Body of pancreas (tissue), 4 donors: ENCODE data around the gene PTPRN2. TPM values are rescaled to one million over a fixed set of nuclear protein-coding genes. Genes with fewer than 3 reads are reported as not detected.

Experiments
- ATAC-seq: fragments of 150-250 bp; one replicate; pipeline ENCODE4 v1.9.1; 2016
- DNase-seq, 4 donors: peaks; one replicate each; pipeline ENCODE4 v3.0.0-alpha.2; 2019
- H3K27ac ChIP-seq, 4 donors: fragments of 200-600 bp; sonication (generic); 1 replicate in 3 of 4; 2 replicates in 1 of 4; pipeline versions ENCODE4 v1.5.1 to v1.6.1; 2016 to 2019; ENCODE audit warnings: mild to moderate bottlenecking in 1 of 4, mixed read lengths in 1 of 4, moderate library complexity in 1 of 4
- H3K27me3 ChIP-seq, 2 donors: fragments of 200-600 bp; sonication (generic); one replicate each; pipeline ENCODE4 v1.6.0; 2016; ENCODE audit warnings: mild to moderate bottlenecking in 1 of 2
- H3K36me3 ChIP-seq, 2 donors: fragments of 200-600 bp; sonication (generic); replicated peaks in 1 of 2; 2 replicates each; pipeline ENCODE4 v1.5.1; 2016; ENCODE audit warnings: low read depth in 2 of 2; ENCODE audit not compliant: insufficient read depth in 1 of 2
- H3K4me1 ChIP-seq: fragments of 200-600 bp; sonication (generic); one replicate; pipeline ENCODE4 v1.6.0; 2016
- H3K4me3 ChIP-seq, 2 donors: fragments of 200-600 bp; sonication (generic); 1 replicate in 1 of 2; 2 replicates in 1 of 2; pipeline ENCODE4 v1.5.1; 2016 to 2019
- H3K9me3 ChIP-seq, 3 donors: fragments of 200-600 bp; sonication (generic); 1 replicate in 2 of 3; 2 replicates in 1 of 3; pipeline ENCODE4 v1.5.1; 2016
- POLR2A ChIP-seq, 3 donors: fragments of 450-650 bp; IDR thresholded peaks; one replicate each; pipeline ENCODE4 v1.6.1; 2016; ENCODE audit warnings: antibody characterized with exemption in 3 of 3, mild to moderate bottlenecking in 2 of 3
- WGBS, 2 donors: methylation state at CpG; one replicate each; pipeline ENCODE4 v1.1.5; 2017; 5-methylcytosine and 5-hydroxymethylcytosine counted together
- intact Hi-C: fragments of 100-400 bp; cut with DNase I; formaldehyde crosslinking; loops from one replicate; pipeline ENCODE4 v1.15.1; 2023
- total RNA-seq, 2 donors: library from RNA; depleted of rRNA; stranded (reverse); fragments of >200 nt; gene quantifications; one replicate each; pipeline ENCODE4 v1.1.0, GENCODE V29; 2016
- TF ChIP-seq, protein P1 (sequence below), 7 experiments: fragments of 450-650 bp in 4 of 7; fragments of 200-600 bp in 3 of 7; sonication (generic) in 3 of 7; IDR thresholded peaks; one replicate each; pipeline ENCODE4 v1.5.1; 2016 to 2019; ENCODE audit warnings: antibody characterized with exemption in 7 of 7

Gene PTPRN2
- total RNA-seq, 2 donors from 2014 or later, result 31.6 to 76.1 TPM

DNA sequence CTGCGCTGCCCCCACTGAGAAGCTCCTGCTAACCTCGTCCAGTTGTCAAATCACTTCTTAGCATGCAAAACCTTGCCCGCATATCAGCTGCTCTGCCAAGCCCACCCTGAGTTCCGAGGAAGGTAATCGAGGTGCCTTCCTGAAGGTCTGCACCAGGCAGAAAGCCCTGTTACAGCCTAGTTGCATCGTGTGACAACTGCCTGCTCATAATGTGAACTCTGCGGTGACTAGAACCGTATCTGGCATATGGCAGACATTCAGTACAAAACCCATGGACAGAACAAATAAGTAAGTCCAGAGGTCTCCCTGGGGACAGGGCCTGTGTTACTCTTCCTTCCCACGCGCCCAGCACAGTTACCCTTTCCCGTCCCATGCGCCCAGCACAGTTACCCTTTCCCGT is 856.5 kb downstream of the PTPRN2 start:
- ATAC-seq (no peak), DNase-seq (no peak)
- Histone ChIP-seq H3K27ac (no peak overlapping the region), H3K4me1 (no peaks in the 10 kb centered on the region), H3K9me3 (no peaks in the 10 kb centered on the region), H3K36me3 (no peaks in the 10 kb centered on the region), H3K4me3 (no peak overlapping the region), H3K27me3 (no peaks in the 10 kb centered on the region)
- TF ChIP-seq, protein P1, sequence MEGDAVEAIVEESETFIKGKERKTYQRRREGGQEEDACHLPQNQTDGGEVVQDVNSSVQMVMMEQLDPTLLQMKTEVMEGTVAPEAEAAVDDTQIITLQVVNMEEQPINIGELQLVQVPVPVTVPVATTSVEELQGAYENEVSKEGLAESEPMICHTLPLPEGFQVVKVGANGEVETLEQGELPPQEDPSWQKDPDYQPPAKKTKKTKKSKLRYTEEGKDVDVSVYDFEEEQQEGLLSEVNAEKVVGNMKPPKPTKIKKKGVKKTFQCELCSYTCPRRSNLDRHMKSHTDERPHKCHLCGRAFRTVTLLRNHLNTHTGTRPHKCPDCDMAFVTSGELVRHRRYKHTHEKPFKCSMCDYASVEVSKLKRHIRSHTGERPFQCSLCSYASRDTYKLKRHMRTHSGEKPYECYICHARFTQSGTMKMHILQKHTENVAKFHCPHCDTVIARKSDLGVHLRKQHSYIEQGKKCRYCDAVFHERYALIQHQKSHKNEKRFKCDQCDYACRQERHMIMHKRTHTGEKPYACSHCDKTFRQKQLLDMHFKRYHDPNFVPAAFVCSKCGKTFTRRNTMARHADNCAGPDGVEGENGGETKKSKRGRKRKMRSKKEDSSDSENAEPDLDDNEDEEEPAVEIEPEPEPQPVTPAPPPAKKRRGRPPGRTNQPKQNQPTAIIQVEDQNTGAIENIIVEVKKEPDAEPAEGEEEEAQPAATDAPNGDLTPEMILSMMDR (IDR thresholded peaks at IDR 0.05), result no peak
- TF ChIP-seq POLR2A (IDR thresholded peaks at IDR 0.05), result no peak
- WGBS, 2 donors, result 66 to 75% methylated on average over 9 to 13 of the region's 13 CpGs
- intact Hi-C loops, result no loop called here

DNA sequence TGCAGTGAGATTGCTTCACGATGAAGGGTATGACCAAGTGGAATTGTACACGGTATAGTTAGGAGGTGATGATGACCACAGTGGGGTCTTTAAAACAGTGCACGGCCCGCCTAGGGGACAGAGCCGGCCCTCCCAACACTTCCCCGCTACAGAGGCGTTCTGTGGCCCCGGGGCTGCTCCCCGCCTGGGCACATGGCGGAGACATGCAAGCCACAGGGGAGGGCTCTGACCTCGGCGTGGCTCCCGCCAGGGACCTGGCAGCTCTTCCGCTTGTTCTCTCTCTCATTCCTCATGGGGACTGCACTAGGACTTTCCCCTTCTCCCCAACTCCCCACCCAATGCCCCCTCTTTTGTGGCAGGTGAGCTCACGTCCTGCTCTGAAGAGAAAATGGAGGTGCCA is 857.0 kb downstream of the PTPRN2 start:
- Histone ChIP-seq H3K36me3 (no peaks in the 10 kb centered on the region), H3K27ac (no peak overlapping the region), H3K9me3 (no peaks in the 10 kb centered on the region), H3K27me3 (no peaks in the 10 kb centered on the region), H3K4me3 (no peak overlapping the region), H3K4me1 (no peaks in the 10 kb centered on the region)
- intact Hi-C loops, result no loop called here
- DNase-seq, result no peak
- TF ChIP-seq POLR2A (IDR thresholded peaks at IDR 0.05), result no peak
- TF ChIP-seq, protein P1 (IDR thresholded peaks at IDR 0.05), result no peak
- ATAC-seq, result no peak
- 79 to 81% methylated on average over 13 to 15 of the region's 15 CpGs for WGBS, 2 donors

DNA sequence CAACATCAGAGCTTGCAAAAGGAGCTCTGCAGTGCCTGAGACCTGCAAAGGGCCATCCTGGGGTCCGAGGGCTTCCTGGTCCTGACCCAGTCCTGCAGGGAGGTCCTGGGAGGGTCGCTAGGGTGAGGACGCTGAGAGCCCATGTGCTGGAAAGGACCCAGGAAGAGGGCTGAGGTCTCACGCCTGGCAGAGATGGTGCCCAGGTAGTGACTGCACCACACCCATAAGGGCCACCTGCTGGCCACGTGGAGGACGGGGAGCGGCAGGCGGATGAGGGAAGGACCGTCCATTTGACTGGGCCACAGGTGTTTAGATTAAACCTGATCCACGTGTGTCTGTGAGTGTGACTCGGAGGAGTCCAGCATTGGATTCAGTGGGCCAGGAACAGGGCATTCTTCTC is 858.1 kb downstream of the PTPRN2 start:
- DNase-seq (no peak), ATAC-seq (no peak)
- TF ChIP-seq POLR2A (IDR thresholded peaks at IDR 0.05), result no peak
- TF ChIP-seq, protein P1 (IDR thresholded peaks at IDR 0.05), result no peak
- Histone ChIP-seq H3K27ac (no peak overlapping the region), H3K4me1 (no peaks in the 10 kb centered on the region), H3K36me3 (no peaks in the 10 kb centered on the region), H3K4me3 (no peak overlapping the region), H3K9me3 (no peaks in the 10 kb centered on the region), H3K27me3 (no peaks in the 10 kb centered on the region)
- 67 to 73% methylated on average over 8 to 11 of the region's 11 CpGs for WGBS, 2 donors
- intact Hi-C loops, result no loop called here

DNA sequence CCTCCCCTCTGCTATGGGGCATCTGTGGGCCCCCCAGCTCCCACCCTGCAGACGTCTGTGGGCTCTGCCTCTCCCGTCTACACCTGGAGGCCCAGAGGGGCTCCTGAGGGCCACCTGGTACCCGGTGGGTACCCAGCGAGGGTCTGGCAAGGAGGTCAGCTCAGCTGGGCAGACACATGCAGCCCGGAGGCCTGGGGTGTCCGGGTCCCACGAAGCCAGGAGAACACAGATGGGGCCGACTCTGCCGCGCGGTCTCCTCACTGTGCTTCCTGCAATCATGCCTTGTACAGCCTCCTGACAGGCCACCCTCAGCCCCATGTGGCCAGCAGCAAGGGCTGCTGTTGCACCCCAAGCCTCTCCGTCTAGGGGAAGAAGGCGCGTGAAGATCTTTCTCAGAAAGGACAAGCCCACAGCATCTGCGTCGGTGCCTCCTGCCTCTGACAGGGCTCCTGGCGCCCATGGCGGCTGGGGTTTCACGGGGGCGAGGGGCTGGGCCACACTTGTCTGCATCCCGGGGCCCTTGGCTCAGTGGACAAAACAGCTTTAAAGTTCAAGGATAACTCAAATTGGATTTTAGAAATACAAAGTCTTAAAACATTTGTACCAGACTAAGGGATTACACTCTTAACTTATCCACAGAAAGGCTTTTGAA is 859.5 kb downstream of the PTPRN2 start:
- 85 to 86% methylated on average over 13 to 20 of the region's 21 CpGs for WGBS, 2 donors

More for the DNA sequence above, 859.5 kb downstream of the PTPRN2 start:
- TF ChIP-seq POLR2A (IDR thresholded peaks at IDR 0.05), result no peak
- TF ChIP-seq, protein P1 (IDR thresholded peaks at IDR 0.05), result no peak
- no peaks in the 10 kb centered on the region for H3K9me3 ChIP-seq
- DNase-seq (no peak), ATAC-seq (no peak)
- intact Hi-C loops, result no loop called here
- H3K36me3 ChIP-seq, result no peaks in the 10 kb centered on the region
- H3K4me1 ChIP-seq, result no peaks in the 10 kb centered on the region
- H3K27me3 ChIP-seq, result no peaks in the 10 kb centered on the region
- no peak overlapping the region for H3K4me3 ChIP-seq
- H3K27ac ChIP-seq, result no peak overlapping the region
